Ureter (tissue), 1 donor: ENCODE results near the gene R3HCC1L. TPM values are rescaled to one million over a fixed set of nuclear protein-coding genes. Genes with fewer than 3 reads are reported as not detected.

Experiments used
- DNase-seq: peaks from one replicate; pipeline ENCODE4 v3.0.0-alpha.2; 2020; ENCODE audit warnings: low spot score
- total RNA-seq: library from RNA; stranded (reverse); gene quantifications from one replicate; pipeline ENCODE4 v1.2.4, GENCODE V29; 2023
- donor health status: DM: yes; HTN: yes; CAD: no.

R3HCC1L gene
- total RNA-seq, 1 donor from 2014 or later = 21.0 TPM

DNA sequence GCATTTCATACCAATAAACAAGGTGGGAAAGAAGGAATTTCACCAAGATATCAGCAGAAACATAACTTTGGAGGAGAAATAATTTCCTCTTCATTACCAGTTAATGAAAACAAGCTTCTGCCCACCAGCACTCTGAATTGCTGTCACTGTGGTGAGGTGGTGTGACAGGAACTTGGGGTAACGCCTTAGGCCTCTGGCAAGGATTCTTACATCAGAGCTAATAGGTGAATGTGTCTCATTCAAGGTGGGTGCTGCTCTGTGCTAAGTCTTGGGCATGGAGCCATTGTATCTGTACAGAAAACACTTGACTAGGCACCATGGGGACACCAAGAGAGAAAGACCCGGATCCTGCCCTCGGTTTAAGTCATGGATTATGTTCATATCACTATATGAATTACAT, 141.9 kb downstream of the R3HCC1L start:
- no peak for DNase-seq

DNA sequence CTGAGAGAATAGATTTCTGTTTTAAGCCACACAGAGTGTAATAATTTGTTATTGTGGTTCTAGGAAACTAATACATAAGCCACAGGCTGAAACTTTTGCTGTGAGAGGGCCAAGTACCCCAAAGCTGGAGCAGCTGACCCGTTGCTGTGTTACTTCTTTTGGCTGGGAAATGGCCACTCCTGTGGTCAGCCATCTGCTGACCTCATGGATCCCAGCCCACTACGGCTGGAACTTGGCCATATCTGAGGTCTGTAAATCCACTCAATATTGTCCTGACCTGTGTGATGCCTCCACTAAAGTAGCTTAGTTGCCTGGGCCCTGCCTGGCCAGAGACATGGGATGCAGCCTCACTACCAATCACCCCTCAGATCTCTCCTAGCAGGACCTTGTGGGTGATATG, 151.0 kb downstream of the R3HCC1L start:
- no peak for DNase-seq

DNA sequence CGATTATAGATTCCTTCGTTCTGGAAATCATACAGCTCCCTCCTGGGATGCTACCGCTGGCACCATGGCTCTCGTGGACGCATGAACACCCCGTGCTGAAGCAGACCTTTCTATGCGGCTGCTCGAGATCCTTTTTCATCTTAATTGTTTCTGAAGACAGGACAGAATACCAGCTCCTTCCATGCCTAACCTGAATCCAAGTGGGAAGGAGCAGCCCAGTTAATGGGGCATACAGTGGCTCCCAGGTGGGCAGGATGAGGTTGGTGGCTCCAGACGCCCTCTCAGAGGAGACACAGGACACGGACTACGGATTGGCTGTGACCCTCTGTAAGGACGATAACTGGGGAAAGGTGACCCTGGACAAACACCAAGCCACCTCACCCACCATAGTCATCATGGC, 152.0 kb downstream of the R3HCC1L start:
- no peak for DNase-seq

DNA sequence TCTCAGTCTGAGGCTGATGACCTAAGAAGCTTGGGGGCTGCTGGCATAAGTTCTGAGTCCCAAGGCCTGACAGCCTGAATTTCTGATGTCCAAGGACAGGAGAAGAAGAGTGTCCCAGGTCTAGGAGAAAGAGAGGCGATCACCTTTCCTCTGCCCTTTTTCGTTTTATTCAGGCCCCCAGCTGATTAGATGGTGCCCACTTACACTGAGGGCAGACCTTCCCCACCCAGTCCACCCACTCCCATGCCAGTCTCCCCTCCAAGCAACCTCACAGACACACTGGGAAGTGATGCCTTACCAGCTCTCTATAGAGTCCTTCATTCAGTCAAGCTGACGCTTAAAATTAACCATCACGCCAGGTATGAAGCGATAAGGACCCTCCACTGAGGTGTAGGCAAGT, 152.9 kb downstream of the R3HCC1L start:
- DNase-seq = no peak

DNA sequence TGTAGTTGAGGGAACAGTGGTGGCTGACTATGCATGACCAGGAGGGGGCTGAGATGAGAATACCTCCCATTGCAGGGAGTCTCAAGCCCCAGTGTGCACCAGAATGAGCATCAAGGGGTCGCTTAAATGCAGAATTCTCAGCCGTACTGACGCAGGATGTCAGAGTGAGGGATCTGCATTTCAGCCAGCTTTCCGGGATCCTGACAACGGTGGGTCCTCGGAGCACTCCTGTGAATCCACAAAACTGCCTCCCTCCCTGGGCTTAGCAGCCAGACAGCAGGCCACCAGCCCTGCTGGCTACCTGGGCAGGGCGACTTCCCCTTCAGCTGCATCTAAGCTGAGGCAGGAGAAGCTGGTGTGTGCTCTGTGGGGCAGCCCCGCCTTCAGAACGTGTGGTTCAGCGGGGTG, 155.3 kb downstream of the R3HCC1L start:
- no peak for DNase-seq

DNA sequence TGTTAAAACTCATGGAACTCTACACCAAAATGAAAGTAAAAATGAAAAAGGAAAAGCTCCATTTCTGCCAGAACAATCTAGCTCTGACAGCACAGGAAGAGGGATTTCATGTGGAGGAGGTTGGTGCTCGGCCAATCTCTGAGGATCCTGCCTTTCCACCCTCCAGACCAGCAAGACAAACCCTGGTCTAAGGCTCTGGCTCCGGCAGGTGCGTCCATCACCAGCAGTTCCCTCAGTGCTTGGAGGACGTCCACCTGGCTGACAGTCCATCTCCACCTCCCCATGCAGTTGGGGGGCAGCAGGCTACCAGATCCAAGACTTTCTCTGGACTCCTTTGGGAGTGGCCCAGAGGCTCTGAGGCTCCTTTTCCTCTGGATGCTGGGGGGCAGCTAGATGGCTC, 158.5 kb downstream of the R3HCC1L start:
- no peak for DNase-seq

DNA sequence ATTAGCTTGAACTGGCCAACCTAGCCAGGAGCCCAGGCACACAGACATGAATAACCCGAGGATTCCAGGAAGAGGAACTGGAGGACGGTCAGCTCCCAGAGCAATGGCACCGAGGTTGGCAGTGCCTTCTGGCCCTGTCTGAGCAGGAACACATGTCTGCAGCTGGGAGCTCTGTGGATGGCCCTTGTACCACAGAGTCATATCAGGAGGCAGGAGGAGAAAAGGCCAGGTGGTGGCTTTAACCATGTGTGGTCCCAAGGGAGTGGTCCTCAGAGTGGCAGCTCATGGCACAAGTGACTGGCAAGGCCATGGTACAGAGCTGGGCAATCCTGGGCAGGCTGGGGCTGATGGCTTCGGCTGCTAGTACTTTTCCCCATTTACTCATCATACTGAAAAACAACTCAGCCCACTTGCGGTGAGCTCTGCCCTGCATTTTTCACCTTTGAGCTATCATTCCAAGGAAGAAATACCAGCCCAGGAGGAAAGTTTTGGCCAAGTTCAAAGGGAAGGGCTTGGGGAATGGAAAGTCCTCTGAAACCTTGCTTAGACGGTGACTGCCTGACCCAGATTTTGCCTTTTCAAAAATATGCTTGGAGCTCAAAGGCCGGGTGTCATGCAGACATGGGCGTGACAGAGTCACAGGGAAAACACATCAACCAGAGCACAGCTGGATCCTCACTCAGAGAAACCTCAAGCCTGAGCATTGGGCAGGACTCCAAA, 159.3 kb downstream of the R3HCC1L start:
- no peak for DNase-seq

DNA sequence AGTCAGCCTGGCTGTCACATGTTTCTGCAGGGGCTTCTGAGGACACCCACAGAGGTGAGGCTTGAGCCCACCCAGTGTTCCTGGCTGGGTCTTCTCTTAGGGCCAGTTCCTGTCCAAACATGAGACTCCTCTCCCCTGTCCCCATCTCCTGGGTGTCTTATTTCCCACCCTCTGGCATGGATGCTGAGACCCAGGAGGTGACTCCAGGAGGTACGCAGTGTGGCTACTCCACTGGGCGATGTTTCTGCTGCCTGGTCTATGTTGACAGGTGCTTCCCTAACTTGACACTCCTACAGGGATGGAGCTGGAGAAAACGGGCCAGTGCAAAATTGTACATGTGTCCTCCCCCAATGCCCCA, 159.8 kb downstream of the R3HCC1L start:
- DNase-seq = no peak

Other genes with a start within 250 kb of the R3HCC1L start
- 11.9 TPM for gene CRTAC1, start 104.0 kb upstream of the R3HCC1L start, total RNA-seq
- 3.0 TPM for gene LOXL4, start 133.5 kb downstream of the R3HCC1L start, total RNA-seq